HG03135 (cell line): ENCODE data around the gene DNAH7.
"Not testable (repeated sequence)": the region's sequence is repeated elsewhere in the genome, so short reads cannot be mapped to it uniquely, and the experiment has no call there.

ENCODE experiments used
- ATAC-seq: cut with Tn5 transposase; IDR thresholded peaks from one replicate; pipeline ENCODE4 v1.9.1; 2021; ENCODE audit warnings: mild to moderate bottlenecking, moderate library complexity; ENCODE audit not compliant: unreplicated experiment

DNAH7 gene

GRCh38 chr2:195984923-195985726 is 83.5 kb downstream of the DNAH7 start:
- ATAC-seq = no peak

GRCh38 chr2:195967336-195967735 is 101.3 kb downstream of the DNAH7 start:
- ATAC-seq = no peak

GRCh38 chr2:195961873-195962272 is 106.8 kb downstream of the DNAH7 start:
- peak; percentile 86 for ATAC-seq

- no peak for ATAC-seq
These were observed 109.3 kb downstream of the DNAH7 start for GRCh38 chr2:195959341-195959740.

- no peak for ATAC-seq
These were observed 111.9 kb downstream of the DNAH7 start for GRCh38 chr2:195956725-195957124.

- no peak for ATAC-seq
These were observed 123.6 kb downstream of the DNAH7 start for GRCh38 chr2:195945056-195945455.

GRCh38 chr2:195937176-195937575 is 131.5 kb downstream of the DNAH7 start:
- no peak for ATAC-seq

- ATAC-seq = no peak
These were observed 134.2 kb downstream of the DNAH7 start for GRCh38 chr2:195934484-195934883.

- ATAC-seq = no peak
These were observed 139.1 kb downstream of the DNAH7 start for GRCh38 chr2:195929531-195929930.

- no peak for ATAC-seq
These were observed 143.5 kb downstream of the DNAH7 start for GRCh38 chr2:195925120-195925519.

- no peak for ATAC-seq
These were observed 144.7 kb downstream of the DNAH7 start for GRCh38 chr2:195923889-195924288.

GRCh38 chr2:195917021-195917600 is 151.5 kb downstream of the DNAH7 start:
- not testable (repeated sequence) for ATAC-seq

GRCh38 chr2:195912079-195912478 is 156.6 kb downstream of the DNAH7 start:
- no peak for ATAC-seq

- ATAC-seq = no peak
These were observed 158.1 kb downstream of the DNAH7 start for GRCh38 chr2:195910570-195910969.

- no peak for ATAC-seq
These were observed 158.7 kb downstream of the DNAH7 start for GRCh38 chr2:195909926-195910325.

GRCh38 chr2:195907474-195907873 is 161.2 kb downstream of the DNAH7 start:
- no peak for ATAC-seq

- no peak for ATAC-seq
These were observed 164.7 kb downstream of the DNAH7 start for GRCh38 chr2:195903956-195904355.

- ATAC-seq = no peak
These were observed 165.8 kb downstream of the DNAH7 start for GRCh38 chr2:195902857-195903256.

- no peak for ATAC-seq
These were observed 169.4 kb downstream of the DNAH7 start for GRCh38 chr2:195899226-195899625.

- no peak for ATAC-seq
These were observed 170.0 kb downstream of the DNAH7 start for GRCh38 chr2:195898505-195899191.

GRCh38 chr2:195891081-195891480 is 177.6 kb downstream of the DNAH7 start:
- no peak for ATAC-seq

- no peak for ATAC-seq
These were observed 189.5 kb downstream of the DNAH7 start for GRCh38 chr2:195879153-195879552.
